ENCODE results near the gene MTCH2. TPM values are rescaled to one million over a fixed set of nuclear protein-coding genes. Genes with fewer than 3 reads are reported as not detected.

The MTCH2 gene
- total and polyA plus RNA-seq, 7 donors: 33.2 to 119 (median 44.6) TPM

DNA sequence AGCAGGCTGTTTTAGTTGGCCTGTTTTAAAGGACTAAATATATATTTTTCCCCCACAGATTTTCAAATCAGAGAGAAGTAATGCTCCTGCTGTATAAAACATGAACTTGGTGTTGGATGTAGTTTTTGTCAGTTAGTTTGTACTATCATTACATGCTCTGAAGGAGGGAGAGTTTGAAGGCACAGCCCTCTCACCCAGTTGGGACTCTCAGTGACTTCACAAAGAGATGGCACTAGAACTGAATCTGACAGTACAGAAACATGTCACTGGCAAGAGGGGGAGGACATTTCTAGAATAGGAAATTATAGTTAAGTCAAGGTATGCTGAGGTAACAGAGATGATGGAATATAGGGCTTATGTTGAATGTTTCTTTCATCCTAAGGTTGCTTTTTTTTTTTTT is 27.1 kb downstream of the MTCH2 start:
- intact Hi-C loops (cut with DNase I): no loop called here
- H3K27me3 ChIP-seq: no peaks in the 10 kb centered on the region
- no peak for TF ChIP-seq EP300 (IDR thresholded peaks at IDR 0.05)
- TF ChIP-seq POLR2A (IDR thresholded peaks at IDR 0.05): no peak
- TF ChIP-seq, protein P1, sequence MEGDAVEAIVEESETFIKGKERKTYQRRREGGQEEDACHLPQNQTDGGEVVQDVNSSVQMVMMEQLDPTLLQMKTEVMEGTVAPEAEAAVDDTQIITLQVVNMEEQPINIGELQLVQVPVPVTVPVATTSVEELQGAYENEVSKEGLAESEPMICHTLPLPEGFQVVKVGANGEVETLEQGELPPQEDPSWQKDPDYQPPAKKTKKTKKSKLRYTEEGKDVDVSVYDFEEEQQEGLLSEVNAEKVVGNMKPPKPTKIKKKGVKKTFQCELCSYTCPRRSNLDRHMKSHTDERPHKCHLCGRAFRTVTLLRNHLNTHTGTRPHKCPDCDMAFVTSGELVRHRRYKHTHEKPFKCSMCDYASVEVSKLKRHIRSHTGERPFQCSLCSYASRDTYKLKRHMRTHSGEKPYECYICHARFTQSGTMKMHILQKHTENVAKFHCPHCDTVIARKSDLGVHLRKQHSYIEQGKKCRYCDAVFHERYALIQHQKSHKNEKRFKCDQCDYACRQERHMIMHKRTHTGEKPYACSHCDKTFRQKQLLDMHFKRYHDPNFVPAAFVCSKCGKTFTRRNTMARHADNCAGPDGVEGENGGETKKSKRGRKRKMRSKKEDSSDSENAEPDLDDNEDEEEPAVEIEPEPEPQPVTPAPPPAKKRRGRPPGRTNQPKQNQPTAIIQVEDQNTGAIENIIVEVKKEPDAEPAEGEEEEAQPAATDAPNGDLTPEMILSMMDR (IDR thresholded peaks at IDR 0.05): no peak
- TF ChIP-seq POLR2AphosphoS5 (IDR thresholded peaks at IDR 0.05): no peak

DNA sequence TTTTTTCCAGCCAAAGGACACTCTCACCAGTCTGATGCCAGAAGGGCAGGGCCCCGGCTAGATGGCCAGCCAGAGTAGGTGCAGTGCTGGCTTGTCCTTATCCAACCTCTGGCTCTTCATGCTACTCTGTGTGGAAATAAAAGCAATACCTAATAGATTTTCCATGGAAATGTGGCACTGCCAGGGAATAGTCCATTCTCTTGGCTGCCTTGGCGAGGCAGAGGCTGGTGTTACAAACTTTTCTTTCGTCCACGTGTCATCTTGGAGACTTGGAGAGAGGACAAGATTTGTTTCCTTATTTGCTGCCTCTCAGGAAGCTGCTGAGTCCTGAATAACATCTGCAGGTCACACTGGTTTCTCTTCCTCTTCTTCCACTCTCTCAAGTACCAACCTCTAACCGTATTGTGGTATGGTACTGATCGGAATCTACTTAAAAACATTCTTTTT is 31.0 kb downstream of the MTCH2 start:
- DNase-seq: no peak
- Histone ChIP-seq H3K27ac (no peak overlapping the region), H3K4me3 (no peak overlapping the region), H3K9me3 (no peaks in the 10 kb centered on the region), H3K36me3 (peaks cover 0 to 6% (median 0%) of the 10 kb centered on the region in 4 donors), H3K4me1 (peaks cover 0 to 12% (median 10%) of the 10 kb centered on the region in 4 donors), H3K27me3 (no peaks in the 10 kb centered on the region)
- TF ChIP-seq, protein P1 (IDR thresholded peaks at IDR 0.05): no peak
- TF ChIP-seq POLR2A (IDR thresholded peaks at IDR 0.05): no peak
- TF ChIP-seq POLR2AphosphoS5 (IDR thresholded peaks at IDR 0.05): no peak
- no peak for TF ChIP-seq EP300 (IDR thresholded peaks at IDR 0.05)
- 61 to 81% methylated on average over 6 of the region's 6 CpGs for WGBS, 2 donors
- intact Hi-C loops (cut with DNase I): no loop called here

More for the DNA sequence above, 27.1 kb downstream of the MTCH2 start:
- Histone ChIP-seq H3K27ac (no peak overlapping the region), H3K4me3 (no peak overlapping the region), H3K4me1 (no peaks in the 10 kb centered on the region), H3K9me3 (no peaks in the 10 kb centered on the region), H3K36me3 (peaks cover 0 to 34% (median 11%) of the 10 kb centered on the region in 4 donors)
- no peak for DNase-seq

DNA sequence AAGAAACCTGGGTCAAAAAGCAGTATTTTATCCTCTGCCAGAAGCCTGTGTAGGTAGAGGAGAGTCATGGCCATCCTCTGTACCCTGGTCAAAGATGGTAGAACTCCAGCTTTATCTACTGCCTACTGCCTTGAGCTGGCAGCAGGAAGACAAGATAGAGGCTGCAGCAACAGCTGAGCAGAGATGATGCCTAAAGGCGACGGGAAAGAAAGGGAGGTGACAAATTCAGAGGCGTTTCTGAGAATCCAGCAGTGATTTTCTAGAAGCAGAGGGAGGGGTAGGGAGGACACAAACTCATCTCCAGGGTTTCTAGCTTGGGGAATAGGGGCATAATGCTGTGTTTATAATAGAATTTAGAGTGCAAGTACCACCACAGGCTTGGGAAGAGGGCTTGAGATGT is 32.7 kb downstream of the MTCH2 start:
- Histone ChIP-seq H3K4me3 (no peak overlapping the region), H3K27me3 (no peaks in the 10 kb centered on the region), H3K9me3 (no peaks in the 10 kb centered on the region), H3K36me3 (peaks cover 0 to 6% (median 0%) of the 10 kb centered on the region in 4 donors), H3K4me1 (peaks cover 0 to 12% (median 10%) of the 10 kb centered on the region in 4 donors), H3K27ac (no peak overlapping the region)
- intact Hi-C loops (cut with DNase I): no loop called here
- 79 to 88% methylated on average over 3 of the region's 3 CpGs for WGBS, 2 donors
- TF ChIP-seq EP300 (IDR thresholded peaks at IDR 0.05) (no peak), POLR2AphosphoS5 (IDR thresholded peaks at IDR 0.05) (no peak), POLR2A (IDR thresholded peaks at IDR 0.05) (no peak)
- TF ChIP-seq, protein P1 (IDR thresholded peaks at IDR 0.05): no peak
- DNase-seq: no peak

DNA sequence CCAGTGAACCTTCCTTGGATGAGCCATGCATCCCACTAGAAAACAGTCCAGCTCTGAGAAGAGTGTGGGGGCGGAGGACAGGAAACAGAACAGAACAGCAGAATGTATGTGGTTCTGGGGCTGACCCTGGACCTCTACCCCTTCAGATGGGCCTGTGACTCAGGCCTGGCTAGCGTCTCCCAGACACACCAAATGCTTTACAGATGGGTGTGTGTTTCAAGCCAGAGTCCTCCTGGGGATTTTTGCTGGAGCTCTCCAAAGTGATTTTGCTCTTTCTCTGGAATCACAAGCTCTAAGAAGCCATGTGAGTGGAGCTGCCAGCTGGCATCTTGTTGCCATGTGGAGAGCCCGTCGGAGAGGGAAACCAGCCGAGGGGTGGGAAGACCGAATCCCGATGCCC is 35.0 kb downstream of the MTCH2 start:
- intact Hi-C loops (cut with DNase I): no loop called here
- Histone ChIP-seq H3K9me3 (no peaks in the 10 kb centered on the region), H3K4me1 (peaks cover 0 to 12% (median 10%) of the 10 kb centered on the region in 4 donors), H3K27me3 (no peaks in the 10 kb centered on the region), H3K36me3 (peaks cover 0 to 6% (median 0%) of the 10 kb centered on the region in 4 donors), H3K4me3 (no peak overlapping the region), H3K27ac (peak overlapping the region in 1 of 4 donors; percentile 1)
- WGBS, 2 donors: 90 to 92% methylated on average over 7 of the region's 7 CpGs
- TF ChIP-seq POLR2AphosphoS5 (IDR thresholded peaks at IDR 0.05): peak in 1 of 4 donors; percentile 17
- TF ChIP-seq EP300 (IDR thresholded peaks at IDR 0.05): no peak
- no peak for DNase-seq

DNA sequence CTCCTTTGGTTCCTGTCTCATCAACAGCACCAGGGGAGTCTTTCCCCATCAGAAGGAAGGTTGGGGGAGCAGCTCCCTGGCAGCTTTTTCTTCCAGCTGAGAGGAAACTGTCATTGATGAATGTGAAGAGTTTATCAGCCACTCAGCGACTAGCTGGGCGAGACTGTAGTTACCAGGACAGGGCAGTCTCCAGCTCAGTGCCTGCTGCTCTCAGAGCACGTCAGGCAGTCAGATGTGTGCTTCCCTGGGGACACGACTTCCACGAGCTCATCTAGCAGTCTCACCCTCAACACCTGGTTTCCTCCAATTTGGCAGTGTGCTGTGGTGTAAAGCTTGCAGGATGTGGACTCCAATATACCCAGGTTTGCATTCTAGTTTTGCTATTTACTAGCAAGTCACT is 35.6 kb downstream of the MTCH2 start:
- no peaks in the 10 kb centered on the region for H3K27me3 ChIP-seq
- WGBS, 2 donors: 58 to 73% methylated on average over 5 of the region's 5 CpGs
- TF ChIP-seq, protein P1 (IDR thresholded peaks at IDR 0.05): no peak
- TF ChIP-seq EP300 (IDR thresholded peaks at IDR 0.05) (no peak), POLR2AphosphoS5 (IDR thresholded peaks at IDR 0.05) (no peak), POLR2A (IDR thresholded peaks at IDR 0.05) (no peak)
- no peak overlapping the region for H3K4me3 ChIP-seq
- peaks cover 0 to 6% (median 0%) of the 10 kb centered on the region in 4 donors for H3K36me3 ChIP-seq
- no peak for DNase-seq
- H3K4me1 ChIP-seq: peaks cover 0 to 12% (median 10%) of the 10 kb centered on the region in 4 donors
- no peaks in the 10 kb centered on the region for H3K9me3 ChIP-seq
- H3K27ac ChIP-seq: peak overlapping the region in 1 of 4 donors; percentile 1
- intact Hi-C loops (cut with DNase I): no loop called here
